ENCODE results near the gene UGP2. TPM values are rescaled to one million over a fixed set of nuclear protein-coding genes. Genes with fewer than 3 reads are reported as not detected.

The UGP2 gene
- total RNA-seq, 1 experiment from 2014 or later, result 883 TPM

- Histone ChIP-seq H2BK120ac (ENCODE audit: low read depth, low read length, poor library complexity, severe bottlenecking) (no peak overlapping the region), H2AFZ (ENCODE audit: low read length) (no peak overlapping the region), H3K9ac (ENCODE audit: extremely low read depth, insufficient read length, low read length) (peak overlapping the region; percentile 98), H3K4me1 (ENCODE audit: insufficient read depth, low read length) (no peaks in the 10 kb centered on the region), H4K8ac (replicated peaks; ENCODE audit: insufficient read length, low read depth, low read length) (no peak overlapping the region), H3K4me2 (ENCODE audit: insufficient read depth, insufficient read length, low read length) (peak overlapping the region; percentile 99), H2BK15ac (ENCODE audit: low read depth, low read length) (no peak overlapping the region), H3K9me3 (ENCODE audit: control insufficient read depth, low read depth, low read length) (no peaks in the 10 kb centered on the region), H3K27me3 (ENCODE audit: insufficient read depth, low read length) (no peaks in the 10 kb centered on the region), H3K27ac (ENCODE audit: insufficient read length, low read depth, low read length) (no peak overlapping the region), H3K4ac (ENCODE audit: low read depth, low read length) (no peak overlapping the region), H3K56ac (ENCODE audit: insufficient read length, low read depth, low read length) (no peak overlapping the region), H4K5ac (ENCODE audit: insufficient read length, low read depth, low read length) (no peak overlapping the region), H3K14ac (ENCODE audit: insufficient read depth, low read length) (no peak overlapping the region; the same call in 1 of the 2 replicates), H3K79me1 (ENCODE audit: insufficient read depth, low read depth, low read length, poor library complexity, severe bottlenecking) (no peaks in the 10 kb centered on the region), H3K23ac (ENCODE audit: insufficient read length, low read depth, low read length) (no peak overlapping the region), H4K20me1 (ENCODE audit: control insufficient read depth, insufficient read depth, insufficient read length) (no peaks in the 10 kb centered on the region), H3K23me2 (ENCODE audit: insufficient read length, low read depth, low read length, poor library complexity, severe bottlenecking) (peaks cover 14% of the 10 kb centered on the region), H2BK12ac (ENCODE audit: insufficient read length, low read depth, low read length) (no peak overlapping the region), H2BK5ac (ENCODE audit: insufficient read length, low read length) (no peak overlapping the region), H2AK5ac (ENCODE audit: insufficient read length, low read length) (no peak overlapping the region), H2BK20ac (ENCODE audit: low read depth, low read length, poor library complexity, severe bottlenecking) (no peak overlapping the region), H3K79me2 (ENCODE audit: insufficient read depth, low read length) (peaks cover 44% of the 10 kb centered on the region), H3K18ac (ENCODE audit: insufficient read length, low read depth, low read length) (no peak overlapping the region), H3T11ph (ENCODE audit: low read length) (no peak overlapping the region), H4K91ac (ENCODE audit: insufficient read length, low read depth, low read length) (no peak overlapping the region)
- WGBS (ENCODE audit: extremely low coverage, insufficient read length, low lambda C conversion rate), result no CpG with 5 or more reads among the region's 2 CpGs
- peaks cover 33 to 56% (median 51%) of the 10 kb centered on the region in 3 experiments for H3K36me3 Mint-ChIP-seq (ENCODE audit: insufficient read depth in 1 of 3, low read depth in 3 of 3)
- no peaks in the 10 kb centered on the region for H3K27me3 Mint-ChIP-seq (ENCODE audit: low read depth)
- H3K4me3 Mint-ChIP-seq, result peak overlapping the region; percentile 99 to 100
- no peak for TF ChIP-seq CTCF (conservative IDR thresholded peaks at IDR 0.05)
- DNase-seq, result no peak
- peaks cover 53 to 58% of the 10 kb centered on the region in 2 experiments for H3K4me1 Mint-ChIP-seq
- H3K27ac Mint-ChIP-seq, result peak overlapping the region; percentile 41 to 100 (median 94); a peak in 4 of 7 replicates
- H3K9me3 Mint-ChIP-seq, result peaks cover 2% of the 10 kb centered on the region in 2 experiments; a peak in 2 of 5 replicates
Measured at GRCh38 chr2:63843791-63844190, 2.1 kb downstream of the UGP2 start.

All from H9 (cell line).